ENCODE data around the gene IL9R. TPM values are rescaled to one million over a fixed set of nuclear protein-coding genes. Genes with fewer than 3 reads are reported as not detected.
"Not testable (repeated sequence)": the region's sequence is repeated elsewhere in the genome, so short reads cannot be mapped to it uniquely, and the experiment has no call there.

IL9R gene
- total RNA-seq, 4 donors from 2014 or later, result 1.3 to 7.8 (median 2.0) TPM

- Histone ChIP-seq H3K4me3 (no peak overlapping the region), H3K27ac (peak overlapping the region in 2 of 4 donors; percentile 7 to 26), H3K4me1 (no peaks in the 10 kb centered on the region), H3K9me3 (no peaks in the 10 kb centered on the region), H3K27me3 (no peaks in the 10 kb centered on the region), H3K36me3 (no peaks in the 10 kb centered on the region)
- TF ChIP-seq POLR2A (IDR thresholded peaks at IDR 0.05) (no peak), CTCF (IDR thresholded peaks at IDR 0.05) (no peak)
- DNase-seq, result no peak
These were observed 1.4 kb downstream of the IL9R start for GRCh38 chrX:155998761-155999510.

GRCh38 chrX:155999751-156000150, 2.3 kb downstream of the IL9R start:
- not testable (repeated sequence) for DNase-seq, H3K36me3 ChIP-seq, H3K4me3 ChIP-seq, H3K9me3 ChIP-seq, H3K4me1 ChIP-seq, H3K27ac ChIP-seq, H3K27me3 ChIP-seq

GRCh38 chrX:156000361-156000926, 2.9 kb downstream of the IL9R start:
- DNase-seq, result peak in 1 of 3 donors; percentile 58
- Histone ChIP-seq H3K4me3 (no peak overlapping the region), H3K4me1 (no peaks in the 10 kb centered on the region), H3K36me3 (no peaks in the 10 kb centered on the region), H3K27ac (peak overlapping the region in 1 of 4 donors; percentile 42), H3K27me3 (no peaks in the 10 kb centered on the region), H3K9me3 (no peaks in the 10 kb centered on the region)
- TF ChIP-seq CTCF (IDR thresholded peaks at IDR 0.05) (no peak), POLR2A (IDR thresholded peaks at IDR 0.05) (no peak)

- H3K27ac ChIP-seq, result peak overlapping the region in 1 of 4 donors; percentile 42
- DNase-seq, result peak in 1 of 3 donors; percentile 42
- no peak overlapping the region for H3K4me3 ChIP-seq
- TF ChIP-seq POLR2A (IDR thresholded peaks at IDR 0.05) (no peak), CTCF (IDR thresholded peaks at IDR 0.05) (no peak)
- no peaks in the 10 kb centered on the region for H3K27me3 ChIP-seq
- H3K9me3 ChIP-seq, result no peaks in the 10 kb centered on the region
- H3K36me3 ChIP-seq, result no peaks in the 10 kb centered on the region
- H3K4me1 ChIP-seq, result no peaks in the 10 kb centered on the region
These were observed 3.6 kb downstream of the IL9R start for GRCh38 chrX:156001001-156001666.

- no peaks in the 10 kb centered on the region for H3K4me1 ChIP-seq
- H3K27ac ChIP-seq, result no peak overlapping the region
- DNase-seq, result no peak
- no peak overlapping the region for H3K4me3 ChIP-seq
- TF ChIP-seq POLR2A (IDR thresholded peaks at IDR 0.05), result no peak
- TF ChIP-seq CTCF (IDR thresholded peaks at IDR 0.05), result no peak
- H3K36me3 ChIP-seq, result no peaks in the 10 kb centered on the region
- no peaks in the 10 kb centered on the region for H3K27me3 ChIP-seq
- no peaks in the 10 kb centered on the region for H3K9me3 ChIP-seq
These were observed 4.1 kb downstream of the IL9R start for GRCh38 chrX:156001667-156002021.

GRCh38 chrX:156002507-156002906, 5.0 kb downstream of the IL9R start:
- H3K9me3 ChIP-seq, result no peaks in the 10 kb centered on the region
- no peaks in the 10 kb centered on the region for H3K36me3 ChIP-seq
- no peak for TF ChIP-seq CTCF (IDR thresholded peaks at IDR 0.05)
- no peak for TF ChIP-seq POLR2A (IDR thresholded peaks at IDR 0.05)
- H3K27me3 ChIP-seq, result no peaks in the 10 kb centered on the region
- no peak overlapping the region for H3K27ac ChIP-seq
- DNase-seq, result no peak
- H3K4me1 ChIP-seq, result no peaks in the 10 kb centered on the region
- H3K4me3 ChIP-seq, result no peak overlapping the region

All from Peyer's patch (tissue), 4 donors.